ENCODE data around the gene IGSF21.
A peak's percentile ranks its signal among the peaks of the same experiment; 100 is the strongest.

Gene IGSF21

GRCh38 chr1:18233176-18233864 is 125.7 kb downstream of the IGSF21 start:
- DNase-seq, result no peak

- DNase-seq, result no peak
These were observed 127.2 kb downstream of the IGSF21 start for GRCh38 chr1:18234790-18235242.

- no peak for DNase-seq
These were observed 129.8 kb downstream of the IGSF21 start for GRCh38 chr1:18237371-18237770.

- no peak for DNase-seq
These were observed 130.6 kb downstream of the IGSF21 start for GRCh38 chr1:18238190-18238589.

- DNase-seq, result no peak
These were observed 132.1 kb downstream of the IGSF21 start for GRCh38 chr1:18239671-18240070.

- DNase-seq, result no peak
These were observed 133.3 kb downstream of the IGSF21 start for GRCh38 chr1:18240906-18241305.

DNA sequence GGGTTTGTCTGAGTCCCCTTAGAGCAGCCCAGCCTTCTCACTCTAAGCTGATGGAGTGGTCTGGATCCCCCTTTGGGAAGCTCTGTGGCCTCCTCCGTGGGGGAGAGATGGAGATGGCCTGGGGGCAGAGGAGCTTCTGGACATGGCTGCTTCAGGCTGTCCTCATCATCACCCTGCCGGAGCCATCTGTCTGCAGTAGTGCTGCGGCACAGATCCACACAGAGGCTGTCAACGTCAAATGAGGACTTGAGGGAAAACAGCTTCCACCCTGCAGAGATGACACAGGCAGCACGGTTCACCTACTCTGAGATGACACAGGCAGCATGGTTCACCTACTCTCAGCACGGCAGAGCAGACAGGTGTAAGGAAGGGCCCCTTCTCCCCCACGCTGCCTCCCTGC is 134.3 kb downstream of the IGSF21 start:
- no peak for DNase-seq

DNA sequence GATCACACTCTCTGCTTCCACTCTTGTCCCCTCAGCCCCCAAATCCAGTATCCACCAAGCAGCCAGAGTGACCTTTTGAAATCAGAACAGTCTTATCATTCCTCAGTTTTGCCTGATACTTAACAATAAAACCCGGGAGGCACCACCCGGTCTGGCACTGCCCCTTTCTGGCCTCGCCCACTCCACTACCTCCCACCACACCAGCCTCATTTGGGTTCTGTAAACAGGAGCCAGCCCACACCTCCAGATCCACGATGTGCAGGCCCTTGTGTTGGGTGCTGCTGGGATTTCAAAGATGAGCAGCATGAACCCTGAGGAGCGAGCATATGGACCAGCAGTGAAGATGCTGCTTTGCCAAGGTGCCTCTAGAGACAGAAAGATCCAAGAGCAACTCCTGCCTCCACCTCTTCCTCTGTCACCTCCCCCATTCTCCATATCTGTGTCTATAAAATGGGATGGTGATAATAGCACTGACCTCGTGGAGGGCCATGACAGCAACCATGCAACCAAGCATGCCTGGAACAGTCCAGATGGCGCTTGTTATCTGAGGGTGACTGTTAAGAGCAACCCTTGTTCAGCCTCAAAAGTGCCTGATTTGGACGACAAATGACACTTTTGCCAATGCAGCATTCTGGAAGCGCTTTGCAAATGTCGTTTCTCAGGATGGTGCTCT is 136.0 kb downstream of the IGSF21 start:
- DNase-seq, result no peak

- DNase-seq, result no peak
These were observed 137.2 kb downstream of the IGSF21 start for GRCh38 chr1:18244762-18245161.

DNA sequence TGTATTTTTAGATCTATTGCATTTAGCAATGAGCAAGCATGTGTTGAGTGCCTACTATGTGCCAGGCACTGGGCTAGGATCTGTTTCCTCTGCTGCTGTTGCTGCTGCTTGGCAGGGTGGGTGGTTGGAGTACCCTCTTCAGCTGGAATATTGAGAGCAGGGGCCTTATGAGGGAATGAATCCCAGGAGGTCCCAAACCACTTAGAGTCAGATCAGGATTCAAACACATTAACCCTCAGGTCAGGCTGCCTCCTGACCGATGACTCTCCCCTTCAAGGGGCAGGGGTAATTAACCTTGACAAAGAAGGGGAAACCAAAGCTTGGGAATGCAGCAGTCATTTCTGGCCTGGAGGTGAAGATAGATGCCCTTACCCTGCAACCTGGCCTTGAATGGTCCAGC is 138.0 kb downstream of the IGSF21 start:
- no peak for DNase-seq

DNA sequence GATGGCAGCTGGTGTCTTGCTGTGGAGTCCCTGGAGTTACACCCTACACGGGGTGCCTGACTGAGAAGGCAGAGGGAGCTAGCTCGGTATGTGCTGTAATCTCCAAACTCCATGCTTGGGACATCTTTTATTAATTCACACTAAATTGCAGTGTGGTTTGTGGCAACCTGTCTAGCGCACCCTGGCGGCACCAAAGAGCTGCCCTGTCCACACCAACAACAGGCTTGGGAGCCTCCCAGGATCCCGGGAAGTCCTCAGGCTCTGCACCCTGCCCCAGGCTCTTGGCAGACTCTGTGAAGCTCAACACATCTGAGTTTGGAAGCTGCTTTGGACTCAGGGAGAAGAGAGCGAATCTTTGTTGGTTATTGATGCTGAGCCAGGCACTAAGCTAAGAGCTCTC is 138.9 kb downstream of the IGSF21 start:
- no peak for DNase-seq

GRCh38 chr1:18247151-18247550 is 139.6 kb downstream of the IGSF21 start:
- no peak for DNase-seq

- DNase-seq, result no peak
These were observed 142.0 kb downstream of the IGSF21 start for GRCh38 chr1:18249631-18250030.

GRCh38 chr1:18253093-18253492 is 145.5 kb downstream of the IGSF21 start:
- DNase-seq, result no peak

GRCh38 chr1:18256282-18257235 is 149.0 kb downstream of the IGSF21 start:
- peak; percentile 55 for DNase-seq

DNA sequence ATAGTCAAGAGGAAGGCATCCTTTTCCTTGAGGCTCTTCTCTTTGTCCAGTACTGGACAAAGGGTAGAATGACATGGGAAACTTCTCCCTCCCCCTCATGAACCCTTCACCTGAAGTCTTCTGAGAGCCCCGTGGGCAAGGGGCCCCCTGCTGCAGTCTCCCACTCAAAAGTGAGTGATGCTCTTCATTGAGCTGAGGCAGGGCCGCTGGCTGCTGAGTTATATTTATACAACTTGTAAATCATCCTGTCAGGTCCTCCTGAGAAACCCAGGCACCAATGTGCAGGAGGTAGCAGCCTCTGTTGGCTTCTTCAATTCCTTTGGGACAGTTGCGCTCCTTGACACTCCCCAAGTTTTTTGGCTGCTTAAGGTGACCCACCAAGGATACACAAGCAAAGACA is 150.2 kb downstream of the IGSF21 start:
- no peak for DNase-seq

GRCh38 chr1:18261891-18262290 is 154.3 kb downstream of the IGSF21 start:
- DNase-seq, result no peak

DNA sequence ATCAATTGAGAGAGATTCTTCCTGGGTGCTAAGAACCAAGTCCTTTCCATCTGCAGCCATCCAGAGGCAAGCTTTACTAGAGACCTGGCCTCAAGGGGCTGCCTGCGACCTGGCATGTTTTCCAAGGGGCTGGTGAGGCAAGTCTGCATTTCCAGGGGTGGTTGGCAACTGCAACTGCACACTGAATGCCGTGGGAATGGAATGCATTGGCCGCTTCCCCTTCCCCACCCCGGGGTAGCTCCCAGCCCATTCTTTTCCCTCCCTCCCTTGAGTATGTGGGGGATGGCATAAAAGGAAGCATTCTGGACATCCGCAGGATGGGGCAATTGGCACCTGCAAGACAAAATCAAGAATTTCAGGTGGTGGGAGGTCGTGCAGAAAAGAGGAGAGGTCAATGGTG is 155.1 kb downstream of the IGSF21 start:
- DNase-seq, result no peak

DNA sequence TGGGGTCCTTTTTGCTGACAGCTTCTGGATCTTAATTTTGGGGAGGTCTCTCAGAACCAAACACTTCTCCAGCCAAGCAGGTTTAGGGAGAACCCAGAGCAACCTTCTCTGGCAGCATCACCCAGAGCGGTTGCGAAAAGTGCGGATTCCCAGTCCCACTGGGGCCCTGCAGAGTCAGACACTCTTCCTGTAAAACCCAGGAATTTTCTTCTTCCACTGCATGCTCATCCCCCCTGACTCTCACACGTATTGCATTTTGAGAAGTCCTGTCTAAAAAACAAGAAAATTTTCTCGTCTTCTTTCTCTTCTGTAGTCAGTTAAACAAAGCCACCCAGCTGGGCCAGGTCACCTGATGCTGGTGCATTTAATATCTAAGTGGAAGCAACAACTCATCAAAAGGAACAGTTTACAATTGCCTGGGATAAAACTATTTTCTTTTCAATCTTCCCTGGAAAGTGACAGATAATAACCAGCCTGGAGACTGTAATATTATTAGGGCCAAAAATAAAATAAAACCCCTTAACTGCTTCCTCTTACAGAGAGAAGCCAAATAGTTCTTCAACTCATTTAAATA is 156.0 kb downstream of the IGSF21 start:
- no peak for DNase-seq

GRCh38 chr1:18264450-18265039 is 156.9 kb downstream of the IGSF21 start:
- DNase-seq, result no peak

GRCh38 chr1:18265641-18266040 is 158.0 kb downstream of the IGSF21 start:
- no peak for DNase-seq

DNA sequence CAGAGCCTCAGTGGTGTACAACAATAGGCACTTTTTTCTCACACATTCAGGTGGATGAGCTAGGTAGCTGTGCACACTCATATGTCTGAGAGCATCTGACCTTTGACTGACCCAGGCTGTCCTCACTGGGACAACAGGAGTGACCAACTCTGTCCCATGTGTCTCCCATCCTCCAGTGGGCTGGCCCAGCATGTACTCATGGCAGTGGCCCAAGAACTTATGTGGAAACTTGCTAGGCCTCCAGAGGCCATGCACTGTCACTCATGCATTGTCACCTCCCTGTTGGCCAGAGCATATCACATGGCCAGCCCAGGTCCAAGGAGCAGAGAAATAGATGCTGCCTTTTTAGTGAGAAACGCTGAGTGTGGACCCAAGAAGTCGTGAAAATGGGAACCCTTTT is 158.8 kb downstream of the IGSF21 start:
- DNase-seq, result no peak

GRCh38 chr1:18271336-18271735 is 163.7 kb downstream of the IGSF21 start:
- DNase-seq, result no peak

Measured in femur (tissue), 1 donor.